HepG2 (cell line): ENCODE measurements around the gene XXYLT1. TPM values are rescaled to one million over a fixed set of nuclear protein-coding genes. Genes with fewer than 3 reads are reported as not detected.

ENCODE experiments used
- ATAC-seq: fragments of 200-7000 bp; cut with Tn5 transposase; 3 replicates; pipeline ENCODE4 v1.9.1; 2020; ENCODE audit warnings: mild to moderate bottlenecking, moderate library complexity
- BruUV-seq: library from RNA; stranded (reverse); fragments of 400-500 nt; replicated peaks from 2 replicates; lab custom pipeline; 2021; lab: Mats Ljungman, UMichigan
- CTCF ChIA-PET: fragments of 300-600 bp; formaldehyde crosslinking; extraction: SDS; loops from one replicate; lab custom pipeline; 2021; ENCODE audit warnings: low total read pairs, inconsistent platforms, low intra/inter-chr PET ratio; lab: Yijun Ruan, JAX
- POLR2A ChIA-PET: fragments of 350-600 bp; sonication (Branson Sonifier 250); formaldehyde crosslinking; loops from one replicate; lab custom pipeline; 2020; ENCODE audit warnings: antibody characterized with exemption, inconsistent platforms; lab: Yijun Ruan, JAX
- DNase-seq: peaks from one replicate; pipeline ENCODE4 v3.0.0-alpha.2; 2015; ENCODE audit warnings: low spot score
- FAIRE-seq: peaks from 3 replicates; lab custom pipeline; 2011; peaks lifted over from hg19 to GRCh38; lab: Jason Lieb, UNC
- H2AFZ ChIP-seq: one replicate; pipeline ENCODE4 v1.6.1; 2011; ENCODE audit warnings: low read length, inconsistent platforms
- H3K27ac ChIP-seq: fragments of 300-600 bp; 3 replicates; pipeline ENCODE4 v1.8.0; 2011; ENCODE audit warnings: mixed run types, mild to moderate bottlenecking, mixed read lengths, low read length, inconsistent platforms; ENCODE audit not compliant: insufficient read depth; ENCODE audit errors: extremely low read length
- H3K27me3 ChIP-seq, 2 experiments: fragments of 200-600 bp in 1 of 2; 2 replicates in 1 of 2; 3 replicates in 1 of 2; pipeline versions ENCODE4 v1.6.0 to v1.8.0; 2011; ENCODE audit warnings: low read length in 2 of 2, mild to moderate bottlenecking in 2 of 2, moderate library complexity in 2 of 2, inconsistent platforms in 1 of 2; ENCODE audit not compliant: insufficient read depth in 2 of 2, control insufficient read depth in 1 of 2
- H3K36me3 ChIP-seq, 2 experiments: fragments of 200-600 bp in 1 of 2; replicated peaks in 1 of 2; 2 replicates in 1 of 2; 3 replicates in 1 of 2; pipeline versions ENCODE4 v1.5.1 to v1.8.0; 2011; ENCODE audit warnings: low read length in 2 of 2, inconsistent platforms in 1 of 2; ENCODE audit not compliant: insufficient read depth in 2 of 2, control insufficient read depth in 1 of 2
- H3K4me1 ChIP-seq: 2 replicates; pipeline ENCODE4 v1.5.1; 2012; ENCODE audit warnings: low read length, inconsistent platforms; ENCODE audit not compliant: insufficient read depth
- H3K4me2 ChIP-seq: 2 replicates; pipeline ENCODE4 v1.6.0; 2011; ENCODE audit warnings: low read depth, low read length, inconsistent platforms
- H3K4me3 ChIP-seq, 3 experiments: fragments of 200-600 bp in 1 of 3; sonication (generic), shearing (Covaris generic) in 1 of 3; replicated peaks in 1 of 3; 2 replicates each; pipeline ENCODE4 v1.5.1; 2011 to 2016; ENCODE audit warnings: low read length in 3 of 3, inconsistent platforms in 2 of 3, low read depth in 2 of 3, mild to moderate bottlenecking in 2 of 3, control low read depth in 1 of 3, mixed read lengths in 1 of 3; ENCODE audit not compliant: insufficient read depth in 1 of 3
- H3K79me2 ChIP-seq: one replicate; pipeline ENCODE4 v1.6.1; 2011; ENCODE audit warnings: low read length, inconsistent platforms; ENCODE audit not compliant: insufficient read depth
- H3K9ac ChIP-seq: 2 replicates; pipeline ENCODE4 v1.6.0; 2011; ENCODE audit warnings: mild to moderate bottlenecking, low read depth, low read length, inconsistent platforms; ENCODE audit not compliant: insufficient read depth
- H3K9me3 ChIP-seq: 2 replicates; pipeline ENCODE4 v1.5.1; 2012; ENCODE audit warnings: mild to moderate bottlenecking, low read length
- H4K20me1 ChIP-seq: 2 replicates; pipeline ENCODE4 v1.6.0; 2011; ENCODE audit warnings: inconsistent platforms, mild to moderate bottlenecking, low read length, moderate library complexity; ENCODE audit not compliant: insufficient read depth
- CENPX ChIP-seq: sonication (generic); formaldehyde crosslinking; IDR thresholded peaks from 2 replicates; pipeline ENCODE4 v1.9.0; 2021; ENCODE audit warnings: mild to moderate bottlenecking, missing genetic modification reagents, moderate library complexity
- GTF2F1 ChIP-seq: fragments of 150-350 bp; IDR thresholded peaks from 2 replicates; pipeline ENCODE4 v1.6.1; 2014; ENCODE audit warnings: low read length
- IRF9 ChIP-seq: sonication (generic); formaldehyde crosslinking; IDR thresholded peaks from 2 replicates; pipeline ENCODE4 v1.8.0; 2022; ENCODE audit warnings: missing genetic modification reagents, mild to moderate bottlenecking, borderline replicate concordance
- MTF2 ChIP-seq: sonication (generic); formaldehyde crosslinking; IDR thresholded peaks from 2 replicates; pipeline ENCODE4 v1.5.0; 2020; ENCODE audit warnings: missing genetic modification reagents, borderline replicate concordance
- ZMYM3 ChIP-seq: sonication (generic); formaldehyde crosslinking; IDR thresholded peaks from 2 replicates; pipeline ENCODE4 v1.5.1; 2020; ENCODE audit warnings: mild to moderate bottlenecking, missing genetic modification reagents
- ZNF407 ChIP-seq: sonication (generic); formaldehyde crosslinking; IDR thresholded peaks from one replicate; pipeline ENCODE4 v1.5.1; 2020; ENCODE audit warnings: mild to moderate bottlenecking, missing genetic modification reagents; ENCODE audit errors: not compliant biosample characterization
- ZNF709 ChIP-seq: sonication (generic); formaldehyde crosslinking; IDR thresholded peaks from 2 replicates; pipeline ENCODE4 v1.5.0; 2020; ENCODE audit warnings: mild to moderate bottlenecking, missing genetic modification reagents
- WGBS: methylation state at CpG from one replicate; pipeline ENCODE4 v1.1.6; 2017; ENCODE audit warnings: low lambda C conversion rate; 5-methylcytosine and 5-hydroxymethylcytosine counted together
- in situ Hi-C: cut with HindIII; loops from 2 replicates; pipeline ENCODE4 v1.10.0; 2017; ENCODE audit warnings: low pct_unique_long_range_greater_than_20kb; ENCODE audit not compliant: extremely low pct_ligation_motif_present
- intact Hi-C: fragments of 100-400 bp; cut with micrococcal nuclease; formaldehyde crosslinking; loops from one replicate; pipeline ENCODE4 v1.10.0; 2022; ENCODE audit not compliant: unreplicated experiment
- polyA plus RNA-seq, 8 experiments: library from polyadenylated mRNA; depleted of rRNA in 3 of 8; stranded (reverse) in 7 of 8; unstranded in 1 of 8; fragments of >200 nt; fragmentation: Illumina TruSeq in 4 of 8; extraction: Trizol in 4 of 8; gene quantifications; 2 replicates each; pipeline versions ENCODE4 v1.2.1 to v1.2.3, GENCODE V29; 2011 to 2016; ENCODE audit warnings: low read depth in 4 of 8, missing spikeins in 1 of 8, mixed read lengths in 1 of 8; ENCODE audit not compliant: insufficient read depth in 1 of 8
- total RNA-seq, 5 experiments: library from RNA; depleted of rRNA; stranded (reverse); fragments of >200 nt; fragmentation: Illumina TruSeq; extraction: Trizol; gene quantifications; 2 replicates each; pipeline ENCODE4 v1.2.3, GENCODE V29; 2016; ENCODE audit warnings: low read depth in 1 of 5

XXYLT1 gene
- total and polyA plus RNA-seq, 2 of the 13 experiments (the other 11 are each of a cell fraction or from before 2014, with no cell fraction given), result 17.7 to 19.0 TPM

GRCh38 chr3:195145579-195145978 is 125.4 kb downstream of the XXYLT1 start:
- CTCF ChIA-PET, result no interaction called here
- Histone ChIP-seq H3K9ac (no peak overlapping the region), H2AFZ (no peak overlapping the region), H3K27me3 (no peaks in the 10 kb centered on the region), H3K4me1 (0 out of 2 replicates have a peak, but pooled peaks cover 8% of the 10 kb centered on the region), H3K79me2 (no peaks in the 10 kb centered on the region), H3K27ac (no peak overlapping the region), H3K36me3 (peaks cover 4 to 16% of the 10 kb centered on the region in 2 experiments; a peak in 2 of 5 replicates), H3K4me2 (no peak overlapping the region), H4K20me1 (no peaks in the 10 kb centered on the region), H3K4me3 (no peak overlapping the region), H3K9me3 (no peaks in the 10 kb centered on the region; the same call in 1 of the 2 replicates)
- intact Hi-C loops (no loop called here), in situ Hi-C loops (no loop called here)
- BruUV-seq, result no TSS peak
- ATAC-seq (no peak), FAIRE-seq (no peak), DNase-seq (no peak)
- TF ChIP-seq GTF2F1 (no peak), CENPX (CRISPR knock-in tag) (no peak), ZNF709 (CRISPR knock-in tag) (no peak), ZNF407 (no peak), MTF2 (CRISPR knock-in tag) (no peak), IRF9 (no peak), ZMYM3 (no peak)
- WGBS, result 95% methylated on average over 11 of the region's 12 CpGs
- POLR2A ChIA-PET, result no interaction called here
